ENCODE results near the gene PRR36.

Gene PRR36

GRCh38 chr19:7868671-7869452, 5.3 kb downstream of the PRR36 start:
- Histone ChIP-seq H3K4me3 (peak overlapping the region; percentile 27), H3K36me3 (replicated peaks) (0 out of 2 replicates have a peak, but pooled peaks cover 4% of the 10 kb centered on the region), H3K4me1 (peaks cover 32% of the 10 kb centered on the region), H3K27me3 (ENCODE audit: low read depth) (no peaks in the 10 kb centered on the region), H3K9me3 (no peaks in the 10 kb centered on the region)
- DNase-seq (ENCODE audit: low spot score in 2 of 2) = peak; percentile 94 to 97
- in situ Hi-C loops (cut with MboI; ENCODE audit: low sequenced_read_pairs) = loop anchor here (5.0 kb wide), 1 partner anchor 53 kb away; the partner anchor contains the start of gene SNAPC2

DNA sequence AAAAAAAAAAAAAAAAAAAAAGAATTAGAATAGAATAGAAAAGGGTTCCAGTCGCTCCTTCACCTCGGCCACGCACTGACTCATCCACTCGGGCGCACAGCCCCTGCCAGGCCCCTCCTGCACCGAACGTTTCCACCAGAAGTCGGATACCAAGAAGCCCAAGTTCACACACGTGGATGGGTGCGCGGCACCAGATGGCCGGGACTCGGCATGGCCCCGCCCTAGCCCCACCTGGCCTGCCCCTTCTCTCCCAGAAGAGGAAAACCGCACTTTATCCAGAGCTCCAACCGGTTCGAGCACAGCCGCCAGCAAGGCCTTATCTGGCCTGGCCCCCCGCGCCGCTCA, 5.9 kb downstream of the PRR36 start:
- H3K4me1 ChIP-seq = peaks cover 32% of the 10 kb centered on the region
- in situ Hi-C loops (cut with MboI; ENCODE audit: low sequenced_read_pairs) = loop anchor here (5.0 kb wide), 1 partner anchor 54 kb away; the partner anchor contains the start of gene SNAPC2
- peak; percentile 50 to 81 for DNase-seq (ENCODE audit: low spot score in 2 of 2)
- H3K9me3 ChIP-seq = no peaks in the 10 kb centered on the region
- 0 out of 2 replicates have a peak, but pooled peaks cover 4% of the 10 kb centered on the region for H3K36me3 ChIP-seq (replicated peaks)
- H3K4me3 ChIP-seq = peak overlapping the region; percentile 27
- H3K27me3 ChIP-seq (ENCODE audit: low read depth) = no peaks in the 10 kb centered on the region

- no peak overlapping the region for H3K4me3 ChIP-seq
- no peaks in the 10 kb centered on the region for H3K27me3 ChIP-seq (ENCODE audit: low read depth)
- no peak for DNase-seq (ENCODE audit: low spot score in 2 of 2)
- H3K9me3 ChIP-seq = no peaks in the 10 kb centered on the region
- in situ Hi-C loops (cut with MboI; ENCODE audit: low sequenced_read_pairs) = loop anchor here (5.0 kb wide), 1 partner anchor 55 kb away; the partner anchor contains the start of gene SNAPC2
- H3K36me3 ChIP-seq (replicated peaks) = no peaks in the 10 kb centered on the region
- H3K4me1 ChIP-seq = peaks cover 26% of the 10 kb centered on the region
These were observed 6.9 kb downstream of the PRR36 start for GRCh38 chr19:7867092-7867844.

DNA sequence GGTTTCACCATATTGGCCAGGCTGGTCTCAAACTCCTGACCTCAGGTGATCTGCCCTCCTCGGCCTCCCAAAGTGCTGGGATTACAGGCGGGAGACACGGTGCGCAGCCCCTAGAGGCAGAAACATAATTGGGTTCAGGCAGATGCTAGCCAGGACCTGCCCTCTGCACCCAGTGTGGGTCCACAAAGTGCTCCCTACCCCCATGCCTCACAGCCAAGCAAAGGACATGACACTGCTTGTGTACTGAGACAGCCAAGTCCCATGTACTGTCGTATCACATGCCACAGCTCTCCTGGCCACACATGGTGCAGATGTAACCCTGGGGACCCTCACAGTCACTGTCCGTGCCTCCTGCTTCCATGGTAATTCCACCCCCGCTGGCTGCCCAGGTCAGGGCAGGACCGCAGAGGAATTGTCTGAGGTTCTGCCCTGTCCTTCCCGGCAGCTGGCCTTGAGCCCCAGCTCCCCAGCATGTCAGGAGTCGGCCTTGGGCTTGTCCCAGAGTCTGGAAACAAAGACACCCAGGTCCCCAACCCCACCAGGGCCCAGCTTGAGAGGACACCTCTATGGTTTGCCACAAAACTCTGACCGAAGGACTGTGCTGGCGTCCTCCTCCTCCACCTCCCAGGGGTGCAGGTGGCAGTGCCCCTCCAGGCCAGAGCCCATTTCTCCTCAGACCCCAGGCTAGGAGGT, 7.6 kb downstream of the PRR36 start:
- in situ Hi-C loops (cut with MboI; ENCODE audit: low sequenced_read_pairs) = loop anchor here (5.0 kb wide), 1 partner anchor 56 kb away; the partner anchor contains the start of gene SNAPC2
- DNase-seq (ENCODE audit: low spot score in 2 of 2) = no peak
- Histone ChIP-seq H3K9me3 (no peaks in the 10 kb centered on the region), H3K36me3 (replicated peaks) (no peaks in the 10 kb centered on the region), H3K4me3 (no peak overlapping the region), H3K4me1 (peaks cover 20% of the 10 kb centered on the region), H3K27me3 (ENCODE audit: low read depth) (no peaks in the 10 kb centered on the region)

- Histone ChIP-seq H3K27me3 (ENCODE audit: low read depth) (no peaks in the 10 kb centered on the region), H3K4me1 (peaks cover 12% of the 10 kb centered on the region; the same call in 1 of the 2 replicates)
- in situ Hi-C loops (cut with MboI; ENCODE audit: low sequenced_read_pairs) = loop anchor here (5.0 kb wide), 1 partner anchor 57 kb away; the partner anchor contains the start of gene SNAPC2
These were observed 8.8 kb downstream of the PRR36 start for GRCh38 chr19:7865262-7865911.

GRCh38 chr19:7864690-7865074, 9.5 kb downstream of the PRR36 start:
- Histone ChIP-seq H3K4me3 (no peak overlapping the region), H3K27me3 (ENCODE audit: low read depth) (no peaks in the 10 kb centered on the region), H3K36me3 (replicated peaks) (no peaks in the 10 kb centered on the region), H3K4me1 (peaks cover 10% of the 10 kb centered on the region; the same call in 1 of the 2 replicates), H3K9me3 (no peaks in the 10 kb centered on the region)
- no peak for DNase-seq (ENCODE audit: low spot score in 2 of 2)
- in situ Hi-C loops (cut with MboI; ENCODE audit: low sequenced_read_pairs) = loop anchor here (5.0 kb wide), 1 partner anchor 58 kb away; the partner anchor contains the start of gene SNAPC2

More at GRCh38 chr19:7865262-7865911, 8.8 kb downstream of the PRR36 start:
- no peak for DNase-seq (ENCODE audit: low spot score in 2 of 2)
- H3K9me3 ChIP-seq = no peaks in the 10 kb centered on the region
- H3K36me3 ChIP-seq (replicated peaks) = no peaks in the 10 kb centered on the region
- no peak overlapping the region for H3K4me3 ChIP-seq

GRCh38 chr19:7863971-7864689, 10.1 kb downstream of the PRR36 start:
- in situ Hi-C loops (cut with MboI; ENCODE audit: low sequenced_read_pairs) = no loop called here
- Histone ChIP-seq H3K4me3 (no peak overlapping the region), H3K9me3 (no peaks in the 10 kb centered on the region), H3K27me3 (ENCODE audit: low read depth) (no peaks in the 10 kb centered on the region), H3K4me1 (peaks cover 5% of the 10 kb centered on the region; the same call in 1 of the 2 replicates), H3K36me3 (replicated peaks) (no peaks in the 10 kb centered on the region)
- DNase-seq (ENCODE audit: low spot score in 2 of 2) = no peak

DNA sequence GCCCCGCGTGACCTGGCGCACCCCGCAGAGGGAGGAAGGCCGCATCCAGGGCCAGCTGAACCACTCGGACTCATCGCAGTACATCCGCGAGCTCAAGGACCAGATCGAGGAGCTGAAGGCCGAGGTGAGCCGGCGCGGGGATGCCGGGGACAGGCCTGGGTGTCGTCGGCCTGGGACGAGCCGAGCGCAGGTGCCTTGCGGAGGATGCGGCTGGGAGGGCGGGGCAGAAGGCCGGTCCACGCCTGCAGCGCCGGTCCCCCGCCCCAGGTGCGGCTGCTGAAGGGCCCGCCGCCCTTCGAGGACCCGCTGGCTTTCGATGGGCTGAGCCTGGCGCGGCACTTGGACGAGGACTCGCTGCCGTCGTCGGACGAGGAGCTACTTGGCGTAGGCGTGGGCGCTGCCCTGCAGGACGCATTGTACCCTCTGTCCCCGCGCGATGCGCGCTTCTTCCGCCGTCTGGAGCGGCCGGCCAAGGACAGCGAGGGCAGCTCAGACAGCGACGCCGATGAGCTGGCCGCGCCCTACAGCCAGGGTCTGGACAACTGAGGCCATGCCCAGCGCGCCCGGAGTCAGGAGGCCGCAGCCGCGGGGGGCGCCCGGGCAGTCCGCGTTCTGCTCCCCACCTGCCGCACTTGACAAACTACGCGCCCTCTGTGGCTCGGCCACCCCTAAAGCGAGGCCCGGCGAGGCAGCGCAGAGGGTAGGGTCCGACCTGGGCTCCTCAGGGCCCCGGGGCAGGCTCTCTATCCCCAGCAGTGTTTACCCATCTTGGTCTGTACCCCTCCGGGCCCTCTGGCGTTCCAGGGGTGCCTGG, 10.8 kb downstream of the PRR36 start:
- Histone ChIP-seq H3K27me3 (ENCODE audit: low read depth) (no peaks in the 10 kb centered on the region), H3K36me3 (replicated peaks) (no peaks in the 10 kb centered on the region), H3K9me3 (no peaks in the 10 kb centered on the region), H3K4me3 (no peak overlapping the region), H3K4me1 (peaks cover 4% of the 10 kb centered on the region; the same call in 1 of the 2 replicates)
- no peak for DNase-seq (ENCODE audit: low spot score in 2 of 2)
- in situ Hi-C loops (cut with MboI; ENCODE audit: low sequenced_read_pairs) = no loop called here

DNA sequence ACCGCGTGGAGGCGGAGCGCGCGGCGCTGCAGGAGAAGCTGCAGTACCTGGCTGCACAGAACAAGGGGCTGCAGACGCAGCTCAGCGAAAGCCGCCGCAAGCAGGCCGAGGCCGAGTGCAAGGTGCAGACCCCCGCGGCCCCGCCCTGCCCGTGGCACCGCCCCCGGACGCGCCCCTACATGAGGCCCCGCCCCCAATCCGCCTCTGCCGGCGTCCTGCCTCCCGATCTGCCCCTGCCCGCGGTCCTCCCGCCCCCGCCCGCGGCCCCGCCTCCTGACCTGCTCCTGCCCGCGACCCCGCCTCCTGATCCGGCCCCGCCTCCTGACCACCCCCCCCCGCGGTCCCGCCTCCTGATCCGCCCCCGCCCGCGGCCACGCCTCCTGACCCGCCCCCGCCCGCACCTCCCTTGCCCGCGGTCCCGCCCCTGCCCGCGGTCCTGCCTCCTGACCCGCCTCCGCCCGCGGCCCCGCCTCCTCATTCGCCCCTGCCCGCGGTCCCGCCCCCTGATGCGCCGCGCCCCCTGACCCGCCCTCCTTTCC, 11.7 kb downstream of the PRR36 start:
- in situ Hi-C loops (cut with MboI; ENCODE audit: low sequenced_read_pairs) = no loop called here
- no peaks in the 10 kb centered on the region for H3K27me3 ChIP-seq (ENCODE audit: low read depth)

DNA sequence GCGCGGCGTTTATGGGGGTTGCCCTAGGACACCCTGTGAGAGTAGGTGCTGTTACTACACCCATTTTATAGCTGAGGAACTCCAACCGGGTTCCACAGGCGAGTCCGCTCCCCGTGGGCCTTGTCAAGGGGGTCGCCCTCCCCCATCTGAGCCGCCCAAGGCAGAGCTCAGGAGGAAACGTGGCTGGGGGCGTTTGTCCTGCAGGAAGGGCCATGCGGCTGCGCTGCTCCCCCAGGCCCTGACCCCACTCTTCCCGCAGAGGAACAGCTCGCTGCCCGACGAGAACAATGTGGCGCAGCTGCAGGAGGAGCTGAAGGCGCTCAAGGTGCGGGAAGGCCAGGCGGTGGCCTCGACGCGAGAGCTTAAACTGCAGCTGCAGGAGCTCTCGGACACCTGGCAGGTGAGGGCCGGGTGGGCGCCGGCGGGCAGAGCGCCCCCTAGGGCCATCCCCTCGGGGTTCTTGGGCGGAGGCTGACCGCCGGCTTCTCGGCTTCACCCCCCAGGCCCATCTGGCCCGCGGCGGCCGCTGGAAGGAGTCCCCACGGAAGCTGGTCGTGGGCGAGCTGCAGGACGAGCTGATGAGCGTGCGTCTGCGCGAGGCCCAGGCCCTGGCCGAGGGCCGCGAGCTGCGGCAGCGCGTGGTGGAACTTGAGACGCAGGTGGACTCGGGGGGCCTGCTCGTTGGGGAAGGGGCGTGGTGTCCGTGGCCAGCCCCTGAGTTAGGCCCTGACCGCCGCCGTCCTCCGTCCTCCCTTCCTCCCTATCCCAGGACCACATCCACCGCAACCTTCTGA, 12.4 kb downstream of the PRR36 start:
- H3K4me1 ChIP-seq = no peaks in the 10 kb centered on the region

More for the DNA sequence above, 11.7 kb downstream of the PRR36 start:
- H3K4me3 ChIP-seq = no peak overlapping the region
- peak in 1 of 2 experiments; percentile 59 for DNase-seq (ENCODE audit: low spot score in 2 of 2)
- H3K36me3 ChIP-seq (replicated peaks) = no peaks in the 10 kb centered on the region
- H3K9me3 ChIP-seq = no peaks in the 10 kb centered on the region
- H3K4me1 ChIP-seq = no peaks in the 10 kb centered on the region

More for the DNA sequence above, 12.4 kb downstream of the PRR36 start:
- Histone ChIP-seq H3K27me3 (ENCODE audit: low read depth) (no peaks in the 10 kb centered on the region), H3K9me3 (no peaks in the 10 kb centered on the region), H3K4me3 (no peak overlapping the region), H3K36me3 (replicated peaks) (no peaks in the 10 kb centered on the region)
- in situ Hi-C loops (cut with MboI; ENCODE audit: low sequenced_read_pairs) = no loop called here
- no peak for DNase-seq (ENCODE audit: low spot score in 2 of 2)
